Hypothalamus (tissue), 51 donors: ENCODE data around the gene MDH2.
A peak's percentile ranks its signal among the peaks of the same experiment; 100 is the strongest.
"Not testable (repeated sequence)": the region's sequence is repeated elsewhere in the genome, so short reads cannot be mapped to it uniquely, and the experiment has no call there.

Experiments
- DNase-seq, 51 donors: peaks; one replicate each; lab custom pipeline; 2025; lab: John Stamatoyannopoulos, UW

MDH2 gene

GRCh38 chr7:76066716-76067503 is 19.0 kb downstream of the MDH2 start:
- DNase-seq, result no peak

DNA sequence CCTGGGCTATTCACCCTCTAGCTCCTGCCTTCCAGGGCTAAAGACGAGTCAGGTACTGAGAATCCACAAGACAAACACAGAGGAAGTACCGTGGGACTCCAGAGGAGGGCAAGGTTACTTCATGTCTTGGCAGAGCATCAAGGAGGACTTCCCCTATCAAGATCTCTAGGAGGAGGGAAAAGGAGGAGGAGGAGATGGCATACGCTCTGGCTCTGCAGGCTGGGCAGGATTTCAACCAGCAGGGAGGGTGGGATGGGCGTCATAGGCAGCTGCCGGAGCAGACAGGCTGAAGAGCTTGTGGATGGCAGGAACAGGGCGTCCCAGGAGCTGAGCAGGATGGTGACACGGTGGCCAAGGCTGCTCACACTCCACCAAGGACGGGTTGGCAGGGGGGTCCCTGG is 21.3 kb downstream of the MDH2 start:
- peak in 16 of 51 donors; percentile 4 to 56 (median 16) for DNase-seq

- DNase-seq, result no peak
Measured at GRCh38 chr7:76071316-76072242, 23.7 kb downstream of the MDH2 start.

- DNase-seq, result no peak
Measured at GRCh38 chr7:76072243-76073148, 24.6 kb downstream of the MDH2 start.

- DNase-seq, result no peak
Measured at GRCh38 chr7:76073335-76073990, 25.6 kb downstream of the MDH2 start.

DNA sequence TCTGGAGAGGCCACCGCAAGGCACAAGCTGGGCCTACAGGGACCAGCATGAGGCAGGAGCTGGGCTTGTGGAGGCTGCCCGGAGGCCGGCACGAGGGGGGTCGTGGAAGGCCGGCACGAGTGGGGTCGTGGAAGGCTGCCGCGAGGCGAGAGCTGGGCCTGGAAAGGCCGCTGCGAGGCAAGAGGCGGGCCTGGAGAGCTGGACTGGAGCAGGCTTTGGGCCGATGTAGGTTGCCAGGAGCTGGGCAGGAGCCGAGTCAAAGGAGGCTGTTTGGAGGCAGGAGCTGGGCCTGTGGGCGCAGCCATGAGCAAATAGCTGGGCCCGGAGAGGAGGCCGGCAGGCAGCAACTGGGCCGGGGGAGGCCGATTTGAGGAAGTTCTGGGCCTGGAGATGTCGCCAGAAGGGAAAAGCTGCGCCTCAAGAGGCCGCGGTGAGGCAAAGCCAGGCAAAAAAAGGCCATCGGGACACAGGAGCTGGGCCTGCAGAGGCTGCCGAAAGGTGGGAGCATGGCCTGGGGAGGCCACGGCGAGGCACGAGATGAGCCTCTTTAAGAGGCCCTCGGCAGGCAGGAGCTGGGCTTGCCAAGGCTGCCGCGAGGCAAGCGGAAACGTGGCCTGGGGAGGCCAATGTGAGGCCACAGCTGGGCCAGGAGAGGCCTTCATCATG is 26.5 kb downstream of the MDH2 start:
- DNase-seq, result no peak

GRCh38 chr7:76074972-76075370 is 27.1 kb downstream of the MDH2 start:
- DNase-seq, result no peak

DNA sequence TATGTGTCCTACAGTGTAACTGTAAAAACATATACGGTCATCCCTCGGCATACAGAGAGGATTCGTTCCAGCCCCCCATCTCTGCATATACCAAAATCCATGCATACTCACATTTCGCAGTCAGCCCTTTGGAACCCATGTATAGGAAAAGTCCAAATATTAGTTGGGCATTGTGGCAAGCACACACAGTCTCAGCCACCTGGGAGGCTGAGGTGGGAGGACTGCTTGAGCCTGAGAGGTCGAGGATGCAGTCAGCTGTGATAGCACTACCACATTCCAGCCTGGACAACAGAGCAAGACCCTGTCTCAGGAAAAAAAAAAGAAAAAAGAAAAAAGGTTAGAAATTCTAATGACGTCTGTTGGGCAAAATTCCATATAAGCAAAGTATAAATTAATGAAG is 29.1 kb downstream of the MDH2 start:
- no peak for DNase-seq

GRCh38 chr7:76077435-76077834 is 29.5 kb downstream of the MDH2 start:
- no peak for DNase-seq

GRCh38 chr7:76080204-76080603 is 32.3 kb downstream of the MDH2 start:
- DNase-seq, result no peak

GRCh38 chr7:76084115-76084514 is 36.2 kb downstream of the MDH2 start:
- DNase-seq, result not testable (repeated sequence)

GRCh38 chr7:76086070-76086469 is 38.2 kb downstream of the MDH2 start:
- DNase-seq, result no peak

GRCh38 chr7:76087362-76087791 is 39.5 kb downstream of the MDH2 start:
- DNase-seq, result not testable (repeated sequence)

DNA sequence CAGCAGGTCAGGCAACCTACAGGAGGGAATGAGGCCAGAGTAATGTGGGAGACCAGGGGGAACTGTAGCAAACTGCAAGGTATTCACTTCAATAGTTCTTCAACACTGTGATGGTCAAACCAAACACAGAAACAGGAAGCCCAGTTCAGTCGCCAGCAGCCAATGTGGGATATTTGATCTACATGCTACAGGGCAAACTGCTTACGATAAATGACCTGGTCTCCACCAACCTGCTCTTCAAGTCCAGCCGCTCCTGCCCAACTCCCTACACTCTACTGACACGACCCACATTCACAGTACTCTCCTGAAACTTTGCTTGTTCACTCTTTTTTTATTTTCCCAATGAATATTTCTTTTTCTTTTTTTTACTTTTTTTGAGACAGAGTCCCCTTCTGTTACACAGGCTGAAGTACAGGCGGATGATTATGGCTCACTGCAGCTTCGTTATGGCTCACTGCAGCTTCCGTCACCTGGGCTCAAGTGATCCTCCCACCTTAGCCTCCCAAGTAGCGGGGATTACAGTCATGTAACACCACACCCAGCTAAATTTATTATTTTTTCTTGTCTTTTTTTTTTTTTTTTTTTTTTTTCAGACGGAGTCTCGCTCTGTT is 42.1 kb downstream of the MDH2 start:
- DNase-seq, result no peak

DNA sequence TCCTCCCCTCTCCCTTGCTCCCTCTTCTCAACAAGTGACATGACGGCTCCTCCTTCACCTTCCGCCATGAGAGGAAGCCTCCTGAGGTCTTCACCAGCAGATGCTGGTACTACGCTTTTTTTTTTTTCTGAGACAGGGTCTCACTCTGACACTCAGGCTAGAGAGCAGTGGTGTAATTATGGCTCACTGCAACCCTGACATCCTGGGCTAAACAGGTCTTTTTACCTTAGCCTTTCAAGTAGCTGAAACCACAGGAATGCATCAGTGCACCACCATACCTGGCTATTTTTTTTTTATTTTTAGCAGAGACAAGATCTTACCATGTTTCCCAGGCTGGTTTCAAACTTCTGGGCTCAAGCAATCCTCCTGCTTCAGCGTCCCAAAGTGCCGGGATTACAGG is 43.6 kb downstream of the MDH2 start:
- no peak for DNase-seq

GRCh38 chr7:76093531-76093930 is 45.6 kb downstream of the MDH2 start:
- not testable (repeated sequence) for DNase-seq

DNA sequence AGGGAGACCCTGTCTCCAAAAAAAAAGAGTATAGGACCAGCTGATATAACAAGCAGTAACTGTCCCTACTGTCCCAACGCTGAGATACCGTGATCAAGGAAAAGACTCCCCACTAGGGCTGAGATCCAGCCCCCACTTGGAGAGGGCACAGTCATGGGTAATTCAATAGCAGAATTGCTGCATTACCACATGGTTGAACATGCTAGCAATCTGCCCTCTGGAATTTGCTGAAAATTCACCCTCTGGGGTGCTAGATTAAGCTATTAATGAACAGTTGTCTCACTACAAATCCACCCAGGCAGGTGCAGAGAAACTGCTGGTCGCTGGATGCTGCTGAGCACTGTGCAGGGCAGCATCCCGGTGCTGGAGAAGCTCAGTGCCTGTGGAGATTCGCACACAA is 46.4 kb downstream of the MDH2 start:
- DNase-seq, result not testable (repeated sequence)

GRCh38 chr7:76095908-76096307 is 48.0 kb downstream of the MDH2 start:
- no peak for DNase-seq
